ENCODE measurements around the gene HCN3. TPM values are rescaled to one million over a fixed set of nuclear protein-coding genes. Genes with fewer than 3 reads are reported as not detected.

HCN3 gene
- total and polyA plus RNA-seq, 2 of the 13 experiments (the other 11 are each of a cell fraction or from before 2014, with no cell fraction given), result 2.4 to 10.2 TPM

GRCh38 chr1:155273343-155274245 lies 3.7 kb upstream of the HCN3 start, which contains the start of gene CLK2 (continued):
- TF ChIP-seq IRX3 (CRISPR knock-in tag; IDR thresholded peaks at IDR 0.05; ENCODE audit: borderline replicate concordance, low read depth) (no peak), KDM5A (IDR thresholded peaks at IDR 0.05; ENCODE audit: borderline replicate concordance, low read length) (no peak; the same call in 1 of the 2 replicates), ATM (IDR thresholded peaks at IDR 0.05; ENCODE audit: borderline replicate concordance) (no peak), ZMYM4 (CRISPR knock-in tag; IDR thresholded peaks at IDR 0.05) (peak; percentile 76), SUZ12 (IDR thresholded peaks at IDR 0.05; ENCODE audit: low read depth, low read length) (no peak), ETS1 (CRISPR knock-in tag; IDR thresholded peaks at IDR 0.05) (no peak), NR2F6 (IDR thresholded peaks at IDR 0.05) (no peak), NR2F6 (CRISPR knock-in tag; IDR thresholded peaks at IDR 0.05) (peak; percentile 17; the same call in 1 of the 2 replicates), MXD3 (CRISPR knock-in tag; IDR thresholded peaks at IDR 0.05) (peak; percentile 74; the same call in 1 of the 2 replicates), ZNF674 (CRISPR knock-in tag; IDR thresholded peaks at IDR 0.05; ENCODE audit: low read depth) (no peak), MAFF (IDR thresholded peaks at IDR 0.05; ENCODE audit: low read depth, low read length) (no peak), ZNF660 (CRISPR knock-in tag; IDR thresholded peaks at IDR 0.05; ENCODE audit: borderline replicate concordance, low read depth) (no peak), ZNF335 (CRISPR knock-in tag; IDR thresholded peaks at IDR 0.05) (no peak), GLI4 (CRISPR knock-in tag; IDR thresholded peaks at IDR 0.05; ENCODE audit: borderline replicate concordance) (no peak), ZNF572 (CRISPR knock-in tag; IDR thresholded peaks at IDR 0.05) (no peak), RORA (CRISPR knock-in tag; IDR thresholded peaks at IDR 0.05) (no peak), NFKBIZ (CRISPR knock-in tag; IDR thresholded peaks at IDR 0.05) (no peak), NKX3-1 (CRISPR knock-in tag; IDR thresholded peaks at IDR 0.05) (no peak), PAXIP1 (CRISPR knock-in tag; conservative IDR thresholded peaks at IDR 0.05) (peak; percentile 79), ZKSCAN8 (CRISPR knock-in tag; IDR thresholded peaks at IDR 0.05; ENCODE audit: borderline replicate concordance) (no peak), ZNF362 (CRISPR knock-in tag; IDR thresholded peaks at IDR 0.05; ENCODE audit: borderline replicate concordance) (no peak), KDM5B (CRISPR knock-in tag; IDR thresholded peaks at IDR 0.05; ENCODE audit: borderline replicate concordance) (no peak; the same call in 1 of the 2 replicates), IRF2 (CRISPR knock-in tag; IDR thresholded peaks at IDR 0.05) (peak; percentile 56; the same call in 1 of the 2 replicates), ZNF576 (CRISPR knock-in tag; IDR thresholded peaks at IDR 0.05) (no peak)
